H1 (cell line): ENCODE results near the gene BMPR1A. TPM values are rescaled to one million over a fixed set of nuclear protein-coding genes. Genes with fewer than 3 reads are reported as not detected.

Source experiments
- CTCF ChIA-PET: fragments of 300-600 bp; sonication (Branson Sonifier 250); formaldehyde crosslinking; loops from one replicate; lab custom pipeline; 2021; ENCODE audit not compliant: partially characterized antibody; lab: Charles Lee
- POLR2A ChIA-PET: fragments of 300-600 bp; sonication (Branson Sonifier 250); formaldehyde crosslinking; loops from one replicate; lab custom pipeline; 2021; ENCODE audit warnings: inconsistent platforms; ENCODE audit not compliant: partially characterized antibody; lab: Charles Lee
- DNase-seq, 2 experiments: peaks; one replicate each; pipeline versions ENCODE4 v3.0.0 to v3.0.0-alpha.2; 2010 to 2022; ENCODE audit warnings: low spot score in 2 of 2, low read depth in 1 of 2, mixed read lengths in 1 of 2
- FAIRE-seq: peaks from 2 replicates; lab custom pipeline; 2011; peaks lifted over from hg19 to GRCh38; lab: Jason Lieb, UNC
- H2AFZ ChIP-seq: 2 replicates; pipeline ENCODE4 v1.8.1; 2012; ENCODE audit warnings: low read length, inconsistent platforms
- H2AK5ac ChIP-seq: 2 replicates; pipeline ENCODE4 v1.6.1; 2013; ENCODE audit warnings: low read depth, low read length
- H2BK120ac ChIP-seq: replicated peaks from 2 replicates; pipeline ENCODE3; 2013; ENCODE audit warnings: low read depth, low read length, inconsistent platforms
- H2BK12ac ChIP-seq: 2 replicates; pipeline ENCODE4 v1.6.1; 2013; ENCODE audit warnings: low read depth, low read length
- H2BK15ac ChIP-seq: 2 replicates; pipeline ENCODE4 v1.6.1; 2013; ENCODE audit warnings: low read length
- H2BK20ac ChIP-seq: 2 replicates; pipeline ENCODE4 v1.6.1; 2013; ENCODE audit warnings: low read length
- H2BK5ac ChIP-seq: 2 replicates; pipeline ENCODE4 v1.6.1; 2013; ENCODE audit warnings: low read depth, low read length
- H3K14ac ChIP-seq: 2 replicates; pipeline ENCODE4 v1.6.1; 2013; ENCODE audit warnings: inconsistent platforms; ENCODE audit not compliant: insufficient read length
- H3K18ac ChIP-seq: 2 replicates; pipeline ENCODE4 v1.6.1; 2013; ENCODE audit warnings: low read length; ENCODE audit errors: extremely low read depth
- H3K23ac ChIP-seq: 2 replicates; pipeline ENCODE4 v1.6.1; 2013; ENCODE audit warnings: inconsistent platforms; ENCODE audit not compliant: insufficient read length
- H3K23me2 ChIP-seq: 2 replicates; pipeline ENCODE4 v1.6.1; 2013; ENCODE audit warnings: low read depth, low read length
- H3K27ac ChIP-seq: 2 replicates; pipeline ENCODE4 v1.6.1; 2011; ENCODE audit warnings: low read depth, low read length, inconsistent platforms
- H3K27me3 ChIP-seq, 4 experiments: replicated peaks in 1 of 4; 1 replicate in 1 of 4; 2 replicates in 3 of 4; pipeline versions ENCODE4 v1.6.1 to v1.8.1; 2011 to 2013; ENCODE audit warnings: low read length in 3 of 4, mild to moderate bottlenecking in 3 of 4, inconsistent platforms in 2 of 4, mixed read lengths in 2 of 4, moderate library complexity in 1 of 4; ENCODE audit not compliant: control insufficient read depth in 3 of 4, insufficient read depth in 3 of 4; ENCODE audit errors: extremely low read depth in 1 of 4
- H3K36me3 ChIP-seq, 4 experiments: 2 replicates each; pipeline versions ENCODE4 v1.6.1 to v1.8.1; 2011 to 2013; ENCODE audit warnings: mild to moderate bottlenecking in 4 of 4, low read length in 3 of 4, moderate library complexity in 2 of 4, control low read depth in 1 of 4, inconsistent platforms in 1 of 4; ENCODE audit not compliant: insufficient read depth in 4 of 4, control insufficient read depth in 2 of 4
- H3K4ac ChIP-seq: replicated peaks from 2 replicates; pipeline ENCODE3; 2013; ENCODE audit warnings: low read length, low read depth, mixed read lengths, inconsistent platforms; ENCODE audit not compliant: insufficient read length
- H3K4me1 ChIP-seq, 4 experiments: replicated peaks in 1 of 4; 1 replicate in 1 of 4; 2 replicates in 3 of 4; pipeline versions ENCODE4 v1.6.1 to v1.8.1; 2011 to 2013; ENCODE audit warnings: low read length in 3 of 4, inconsistent platforms in 2 of 4, mixed read lengths in 1 of 4; ENCODE audit not compliant: insufficient read depth in 4 of 4, control insufficient read depth in 3 of 4
- H3K4me2 ChIP-seq, 2 experiments: 2 replicates each; pipeline versions ENCODE4 v1.6.1 to v1.8.1; 2011 to 2013; ENCODE audit warnings: low read depth in 2 of 2, low read length in 2 of 2, control low read depth in 1 of 2, inconsistent platforms in 1 of 2, mild to moderate bottlenecking in 1 of 2; ENCODE audit not compliant: insufficient read depth in 1 of 2
- H3K4me3 ChIP-seq, 4 experiments: fragments of 200-600, 300-600 bp in 1 of 4; sonication (generic), shearing (Covaris generic), sonication (Bioruptor Twin) in 1 of 4; 2 replicates each; pipeline versions ENCODE4 v1.5.1 to v1.8.1; 2011 to 2016; ENCODE audit warnings: low read length in 4 of 4, low read depth in 3 of 4, control low read depth in 2 of 4, inconsistent platforms in 2 of 4, mild to moderate bottlenecking in 2 of 4, mixed read lengths in 1 of 4, moderate library complexity in 1 of 4; ENCODE audit not compliant: insufficient read depth in 2 of 4; ENCODE audit errors: extremely low read depth in 1 of 4
- H3K56ac ChIP-seq: replicated peaks from 2 replicates; pipeline ENCODE3; 2013; ENCODE audit warnings: low read depth, mild to moderate bottlenecking, mixed read lengths, low read length, inconsistent platforms; ENCODE audit not compliant: insufficient read length
- H3K79me1 ChIP-seq: 2 replicates; pipeline ENCODE4 v1.6.1; 2013; ENCODE audit warnings: low read depth, low read length, control low read depth
- H3K79me2 ChIP-seq, 2 experiments: 2 replicates each; pipeline versions ENCODE4 v1.6.1 to v1.8.1; 2012 to 2013; ENCODE audit warnings: low read length in 2 of 2, mild to moderate bottlenecking in 2 of 2, inconsistent platforms in 1 of 2; ENCODE audit not compliant: insufficient read depth in 2 of 2, control insufficient read depth in 1 of 2
- H3K9ac ChIP-seq, 4 experiments: replicated peaks in 1 of 4; 1 replicate in 1 of 4; 2 replicates in 3 of 4; pipeline versions ENCODE4 v1.6.1 to v1.8.1; 2011 to 2013; ENCODE audit warnings: low read depth in 3 of 4, low read length in 3 of 4, control low read depth in 2 of 4, mild to moderate bottlenecking in 2 of 4, moderate library complexity in 2 of 4, inconsistent platforms in 1 of 4; ENCODE audit errors: extremely low read depth in 1 of 4
- H3K9me3 ChIP-seq, 2 experiments: 2 replicates each; pipeline versions ENCODE4 v1.6.1 to v1.8.1; 2012 to 2013; ENCODE audit warnings: mild to moderate bottlenecking in 2 of 2, moderate library complexity in 2 of 2, control low read depth in 1 of 2, inconsistent platforms in 1 of 2, low read depth in 1 of 2, low read length in 1 of 2, mixed read lengths in 1 of 2; ENCODE audit not compliant: insufficient read depth in 2 of 2
- H4K20me1 ChIP-seq, 2 experiments: replicated peaks in 1 of 2; 2 replicates each; pipeline versions ENCODE3 to v1.8.1; 2011 to 2013; ENCODE audit warnings: inconsistent platforms in 2 of 2, low read length in 2 of 2, mild to moderate bottlenecking in 1 of 2; ENCODE audit not compliant: insufficient read depth in 2 of 2, control insufficient read depth in 1 of 2
- H4K5ac ChIP-seq: 2 replicates; pipeline ENCODE4 v1.6.1; 2013; ENCODE audit warnings: low read length, low read depth, mixed read lengths, inconsistent platforms; ENCODE audit not compliant: insufficient read length
- H4K8ac ChIP-seq: 2 replicates; pipeline ENCODE4 v1.8.0; 2013; ENCODE audit warnings: mild to moderate bottlenecking, moderate library complexity, low read length, inconsistent platforms; ENCODE audit not compliant: insufficient read depth; ENCODE audit errors: extremely low read depth
- H4K91ac ChIP-seq: replicated peaks from 2 replicates; pipeline ENCODE3; 2013; ENCODE audit warnings: low read length, mixed read lengths, inconsistent platforms; ENCODE audit not compliant: insufficient read length
- ASH2L ChIP-seq: fragments of 200-600, 300-600 bp; sonication (generic); IDR thresholded peaks from one replicate; pipeline ENCODE4 v1.7.1; 2017; ENCODE audit warnings: low read length
- BRCA1 ChIP-seq: IDR thresholded peaks from 2 replicates; pipeline ENCODE4 v1.6.1; 2012; ENCODE audit warnings: low read depth, low read length, improper control_type of control experiment
- CHD1 ChIP-seq: IDR thresholded peaks from 2 replicates; pipeline ENCODE4 v1.6.1; 2012; ENCODE audit warnings: low read depth, low read length, improper control_type of control experiment
- EGR1 ChIP-seq: IDR thresholded peaks from 2 replicates; pipeline ENCODE4 v1.6.1; 2011; ENCODE audit warnings: low read depth, low read length, borderline replicate concordance
- JUN ChIP-seq: IDR thresholded peaks from 2 replicates; pipeline ENCODE4 v1.6.1; 2011; ENCODE audit warnings: low read depth, mild to moderate bottlenecking, improper control_type of control experiment, low read length
- KDM4A ChIP-seq: IDR thresholded peaks from one replicate; pipeline ENCODE4 v1.7.1; 2012; ENCODE audit warnings: low read depth, mild to moderate bottlenecking, moderate library complexity, low read length, inconsistent platforms; ENCODE audit not compliant: severe bottlenecking
- KDM5A ChIP-seq: fragments of 200-600 bp; IDR thresholded peaks from 2 replicates; pipeline ENCODE4 v1.7.1; 2012; ENCODE audit warnings: mild to moderate bottlenecking, low read length, inconsistent platforms, mixed read lengths
- POLR2AphosphoS5 ChIP-seq: IDR thresholded peaks from 2 replicates; pipeline ENCODE4 v1.6.1; 2011; ENCODE audit warnings: low read depth, low read length
- RAD21 ChIP-seq, 2 experiments: IDR thresholded peaks in 1 of 2; conservative IDR thresholded peaks in 1 of 2; 2 replicates each; pipeline ENCODE4 v1.6.1; 2011; ENCODE audit warnings: low read depth in 2 of 2, low read length in 2 of 2, improper control_type of control experiment in 1 of 2, inconsistent platforms in 1 of 2, mild to moderate bottlenecking in 1 of 2, moderate library complexity in 1 of 2
- SP1 ChIP-seq: IDR thresholded peaks from 2 replicates; pipeline ENCODE4 v1.6.1; 2011; ENCODE audit warnings: low read depth, low read length
- WGBS, 2 experiments: shearing (Covaris generic) in 1 of 2; methylation state at CpG; one replicate each; pipeline versions ENCODE4 v1.1.6 to v1.1.7; 2013 to 2015; ENCODE audit warnings: low lambda C conversion rate in 2 of 2, mixed read lengths in 2 of 2, inconsistent platforms in 1 of 2, low coverage in 1 of 2, missing lambda C conversion rate in 1 of 2; ENCODE audit not compliant: insufficient replicate concordance in 2 of 2, insufficient coverage in 1 of 2, insufficient read length in 1 of 2; ENCODE audit errors: extremely low coverage in 1 of 2, missing lambda C conversion rate in 1 of 2; 5-methylcytosine and 5-hydroxymethylcytosine counted together
- polyA plus RNA-seq, 7 experiments: library from polyadenylated mRNA; depleted of rRNA in 3 of 7; stranded (reverse) in 5 of 7; unstranded in 2 of 7; fragments of >200 nt in 5 of 7; fragments of 200-250 nt in 2 of 7; gene quantifications; 1 replicate in 5 of 7; 2 replicates in 1 of 7; 4 replicates in 1 of 7; pipeline versions ENCODE4 v1.2.1 to v1.2.3, GENCODE V29; 2011 to 2013; ENCODE audit warnings: missing spikeins in 2 of 7, mixed read lengths in 2 of 7
- total RNA-seq: library from RNA; stranded (reverse); fragmentation: NEBNext Ultra II Directional; extraction: Animal tissue kit (Norgen Biotek cat#: 25700); gene quantifications from 2 replicates; pipeline ENCODE4 v1.2.1, GENCODE V29; 2021
- TF ChIP-seq, protein P1 (sequence below): IDR thresholded peaks from 2 replicates; pipeline ENCODE4 v1.6.1; 2012; ENCODE audit warnings: low read length, inconsistent platforms
- TF ChIP-seq, protein P2 (sequence below): IDR thresholded peaks from 2 replicates; pipeline ENCODE4 v1.6.1; 2012; ENCODE audit warnings: inconsistent platforms

BMPR1A gene
- total and polyA plus RNA-seq, 2 of the 8 experiments (the other 6 are each of a cell fraction or from before 2014, with no cell fraction given) = 34.4 to 129 TPM

DNA sequence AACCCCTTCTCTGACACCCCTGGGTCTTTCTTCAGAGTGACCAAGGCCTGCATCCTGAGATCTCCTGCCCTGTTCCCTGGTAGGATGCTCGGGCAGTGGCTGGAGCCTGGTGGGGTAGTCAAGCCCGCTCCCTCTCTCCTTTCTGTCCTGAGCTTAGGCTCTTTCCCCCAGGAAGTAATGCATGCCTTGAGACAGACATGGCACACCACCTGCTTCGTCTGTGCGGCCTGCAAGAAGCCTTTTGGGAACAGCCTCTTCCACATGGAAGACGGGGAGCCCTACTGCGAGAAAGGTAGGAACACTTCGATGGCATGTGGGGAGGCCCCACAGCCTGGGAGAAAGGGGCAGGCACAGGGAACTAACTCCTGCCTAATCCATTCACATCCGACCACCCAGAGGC lies 37.9 kb upstream of the BMPR1A start:
- H4K8ac ChIP-seq = no peak overlapping the region
- no peaks in the 10 kb centered on the region for H4K20me1 ChIP-seq
- no peak overlapping the region for H2AFZ ChIP-seq
- H2BK20ac ChIP-seq = no peak overlapping the region
- H3K4me2 ChIP-seq = no peak overlapping the region
- no peak overlapping the region; a peak in 1 of 7 replicates for H3K9ac ChIP-seq
- no peak overlapping the region for H3K4me3 ChIP-seq
- no peak overlapping the region for H3K56ac ChIP-seq
- H3K27me3 ChIP-seq = no peaks in the 10 kb centered on the region
- no peak overlapping the region for H4K5ac ChIP-seq
- no peak overlapping the region for H3K27ac ChIP-seq
- CTCF ChIA-PET = interaction anchor here (0.6 to 2.1 kb wide), 5 partner anchors 9 to 45 kb away, joined by 3 to 8 read pairs (median 3); no protein-coding TSS in a partner anchor
- H3K23me2 ChIP-seq = no peaks in the 10 kb centered on the region
- H3K18ac ChIP-seq = no peak overlapping the region
- FAIRE-seq (no peak), DNase-seq (no peak)
- H2AK5ac ChIP-seq = no peak overlapping the region
- H3K36me3 ChIP-seq = no peaks in the 10 kb centered on the region
- 85% methylated on average over 8 of the region's 8 CpGs; no CpG with 5 or more reads in 1 of the 2 experiments for WGBS, 2 experiments
- H3K79me2 ChIP-seq = no peaks in the 10 kb centered on the region
- H3K23ac ChIP-seq = no peak overlapping the region
- no peak overlapping the region for H2BK5ac ChIP-seq
- no peak overlapping the region for H2BK120ac ChIP-seq
- H3K14ac ChIP-seq = no peak overlapping the region
- no peak overlapping the region for H2BK12ac ChIP-seq
- H2BK15ac ChIP-seq = no peak overlapping the region
- H3K79me1 ChIP-seq = no peaks in the 10 kb centered on the region
- POLR2A ChIA-PET = interaction anchor here (1.9 kb wide), 1 partner anchor 15 kb away, joined by 5 read pairs; no protein-coding TSS in a partner anchor
- no peak overlapping the region for H3K4ac ChIP-seq
- peaks cover 3 to 7% (median 3%) of the 10 kb centered on the region in 4 experiments; a peak in 4 of 7 replicates for H3K4me1 ChIP-seq
- H3K9me3 ChIP-seq = no peaks in the 10 kb centered on the region
- no peak overlapping the region for H4K91ac ChIP-seq
- TF ChIP-seq ASH2L = no peak
- TF ChIP-seq SP1 = no peak
- TF ChIP-seq BRCA1 = no peak
- no peak for TF ChIP-seq JUN
- TF ChIP-seq, protein P1, sequence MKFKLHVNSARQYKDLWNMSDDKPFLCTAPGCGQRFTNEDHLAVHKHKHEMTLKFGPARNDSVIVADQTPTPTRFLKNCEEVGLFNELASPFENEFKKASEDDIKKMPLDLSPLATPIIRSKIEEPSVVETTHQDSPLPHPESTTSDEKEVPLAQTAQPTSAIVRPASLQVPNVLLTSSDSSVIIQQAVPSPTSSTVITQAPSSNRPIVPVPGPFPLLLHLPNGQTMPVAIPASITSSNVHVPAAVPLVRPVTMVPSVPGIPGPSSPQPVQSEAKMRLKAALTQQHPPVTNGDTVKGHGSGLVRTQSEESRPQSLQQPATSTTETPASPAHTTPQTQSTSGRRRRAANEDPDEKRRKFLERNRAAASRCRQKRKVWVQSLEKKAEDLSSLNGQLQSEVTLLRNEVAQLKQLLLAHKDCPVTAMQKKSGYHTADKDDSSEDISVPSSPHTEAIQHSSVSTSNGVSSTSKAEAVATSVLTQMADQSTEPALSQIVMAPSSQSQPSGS = no peak
- TF ChIP-seq RAD21 (IDR thresholded peaks at IDR 0.05 in 1 of 2, conservative IDR thresholded peaks at IDR 0.05 in 1 of 2; ENCODE audit: low read depth in 2 of 2, low read length in 2 of 2) = no peak
- no peak for TF ChIP-seq POLR2AphosphoS5
- TF ChIP-seq, protein P2, sequence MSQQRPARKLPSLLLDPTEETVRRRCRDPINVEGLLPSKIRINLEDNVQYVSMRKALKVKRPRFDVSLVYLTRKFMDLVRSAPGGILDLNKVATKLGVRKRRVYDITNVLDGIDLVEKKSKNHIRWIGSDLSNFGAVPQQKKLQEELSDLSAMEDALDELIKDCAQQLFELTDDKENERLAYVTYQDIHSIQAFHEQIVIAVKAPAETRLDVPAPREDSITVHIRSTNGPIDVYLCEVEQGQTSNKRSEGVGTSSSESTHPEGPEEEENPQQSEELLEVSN = no peak
- no peak for TF ChIP-seq KDM4A
- no peak for TF ChIP-seq CHD1
- no peak for TF ChIP-seq KDM5A
- TF ChIP-seq EGR1 = no peak
